ENCODE measurements around the gene ELL3. TPM values are rescaled to one million over a fixed set of nuclear protein-coding genes. Genes with fewer than 3 reads are reported as not detected.
A peak's percentile ranks its signal among the peaks of the same experiment; 100 is the strongest.

The ELL3 gene
- total and polyA plus RNA-seq, 2 experiments from 2014 or later, result 5.0 to 6.4 TPM

GRCh38 chr15:43792761-43793476 lies 16.2 kb upstream of the ELL3 start:
- 3% methylated on average over 32 of the region's 33 CpGs for WGBS (ENCODE audit: low lambda C conversion rate, missing lambda C conversion rate)
- Histone ChIP-seq H3K9me2 (replicated peaks; ENCODE audit: insufficient read depth) (no peaks in the 10 kb centered on the region), H3K4me3 (peak overlapping the region; percentile 93), H3K79me2 (peaks cover 36% of the 10 kb centered on the region), H3K4me2 (peak overlapping the region; percentile 90), H3K27me3 (no peaks in the 10 kb centered on the region), H3K9me3 (ENCODE audit: low read depth) (no peaks in the 10 kb centered on the region), H2AFZ (no peak overlapping the region), H3K4me1 (ENCODE audit: insufficient read depth) (peaks cover 29% of the 10 kb centered on the region), H4K20me1 (ENCODE audit: insufficient read depth, poor library complexity, severe bottlenecking) (peaks cover 11% of the 10 kb centered on the region), H3K27ac (peak overlapping the region; percentile 96), H3K36me3 (replicated peaks; ENCODE audit: insufficient read depth, low read depth) (no peaks in the 10 kb centered on the region)
- DNase-seq (ENCODE audit: low spot score), result peak; percentile 44
- TF ChIP-seq EZH2phosphoT487 (IDR thresholded peaks at IDR 0.05; ENCODE audit: low read depth, severe bottlenecking, unreplicated experiment), result no peak
- TF ChIP-seq CTCF (IDR thresholded peaks at IDR 0.05; ENCODE audit: poor library complexity), result no peak
- no peak for TF ChIP-seq EZH2 (IDR thresholded peaks at IDR 0.05; ENCODE audit: borderline replicate concordance)

GRCh38 chr15:43791993-43792760 lies 15.4 kb upstream of the ELL3 start, which contains the start of gene SERF2:
TSS of gene SERF2 (plus strand) at chr15:43792320. CDS start at chr15:43792377, 57 bp downstream.
- peak; percentile 100 for DNase-seq (ENCODE audit: low spot score)
- Histone ChIP-seq H3K9me3 (ENCODE audit: low read depth) (no peaks in the 10 kb centered on the region), H2AFZ (peak within 1 kb of the TSS; percentile 70), H3K4me1 (ENCODE audit: insufficient read depth) (peaks cover 23% of the 10 kb centered on the region), H3K79me2 (peaks cover 36% of the 10 kb centered on the region), H3K27ac (peak within 1 kb of the TSS; percentile 96), H3K27me3 (no peaks in the 10 kb centered on the region), H3K4me2 (peak within 1 kb of the TSS; percentile 90), H3K36me3 (replicated peaks; ENCODE audit: insufficient read depth, low read depth) (no peaks in the 10 kb centered on the region), H3K4me3 (peak within 1 kb of the TSS; percentile 93), H3K9me2 (replicated peaks; ENCODE audit: insufficient read depth) (no peaks in the 10 kb centered on the region), H4K20me1 (ENCODE audit: insufficient read depth, poor library complexity, severe bottlenecking) (peaks cover 11% of the 10 kb centered on the region)
- WGBS (ENCODE audit: low lambda C conversion rate, missing lambda C conversion rate), result 1% methylated on average over 53 of the region's 66 CpGs
- no peak for TF ChIP-seq CTCF (IDR thresholded peaks at IDR 0.05; ENCODE audit: poor library complexity)
- no peak for TF ChIP-seq EZH2 (IDR thresholded peaks at IDR 0.05; ENCODE audit: borderline replicate concordance)
- TF ChIP-seq EZH2phosphoT487 (IDR thresholded peaks at IDR 0.05; ENCODE audit: low read depth, severe bottlenecking, unreplicated experiment), result no peak

GRCh38 chr15:43789409-43789808 lies 12.6 kb upstream of the ELL3 start:
- Histone ChIP-seq H3K4me1 (ENCODE audit: insufficient read depth) (peaks cover 15% of the 10 kb centered on the region), H3K9me2 (replicated peaks; ENCODE audit: insufficient read depth) (no peaks in the 10 kb centered on the region), H3K27me3 (no peaks in the 10 kb centered on the region), H3K4me2 (no peak overlapping the region), H3K36me3 (replicated peaks; ENCODE audit: insufficient read depth, low read depth) (no peaks in the 10 kb centered on the region), H3K9me3 (ENCODE audit: low read depth) (no peaks in the 10 kb centered on the region), H3K79me2 (peaks cover 21% of the 10 kb centered on the region), H3K27ac (no peak overlapping the region), H4K20me1 (ENCODE audit: insufficient read depth, poor library complexity, severe bottlenecking) (peaks cover 11% of the 10 kb centered on the region), H2AFZ (no peak overlapping the region), H3K4me3 (no peak overlapping the region)
- 97% methylated on average over 3 of the region's 3 CpGs for WGBS (ENCODE audit: low lambda C conversion rate, missing lambda C conversion rate)
- TF ChIP-seq EZH2phosphoT487 (IDR thresholded peaks at IDR 0.05; ENCODE audit: low read depth, severe bottlenecking, unreplicated experiment) (no peak), EZH2 (IDR thresholded peaks at IDR 0.05; ENCODE audit: borderline replicate concordance) (no peak), CTCF (IDR thresholded peaks at IDR 0.05; ENCODE audit: poor library complexity) (no peak)
- DNase-seq (ENCODE audit: low spot score), result no peak

Data from hepatocyte (in vitro differentiated cells).